TTC549 (cell line): ENCODE data around the gene BSX.

Experiments used
- FAIRE-seq: peaks from 2 replicates; lab custom pipeline; 2012; peaks lifted over from hg19 to GRCh38; lab: Jason Lieb, UNC

BSX gene

GRCh38 chr11:122981388-122982264 lies at the start of gene BSX:
BSX (minus strand) TSS chr11:122981834; CDS start chr11:122981671, 163 bp downstream.
- no peak for FAIRE-seq

- no peak for FAIRE-seq
Observed at GRCh38 chr11:123030517-123030916, 48.9 kb upstream of the BSX start.

- no peak for FAIRE-seq
Observed at GRCh38 chr11:123020968-123021367, 39.3 kb upstream of the BSX start.

- FAIRE-seq, result no peak
Observed at GRCh38 chr11:123018702-123019101, 37.1 kb upstream of the BSX start.

- FAIRE-seq, result no peak
Observed at GRCh38 chr11:123011510-123011909, 29.9 kb upstream of the BSX start.

- FAIRE-seq, result no peak
Observed at GRCh38 chr11:123006860-123007542, 25.4 kb upstream of the BSX start.

- FAIRE-seq, result no peak
Observed at GRCh38 chr11:123000721-123001120, 19.1 kb upstream of the BSX start.

- no peak for FAIRE-seq
Observed at GRCh38 chr11:122998727-122999366, 17.2 kb upstream of the BSX start.

- FAIRE-seq, result no peak
Observed at GRCh38 chr11:122995526-122995925, 13.9 kb upstream of the BSX start.

GRCh38 chr11:122984186-122985011 lies 2.8 kb upstream of the BSX start:
- FAIRE-seq, result no peak

- no peak for FAIRE-seq
Observed at GRCh38 chr11:122983438-122984185, 2.0 kb upstream of the BSX start.

- no peak for FAIRE-seq
Observed at GRCh38 chr11:122979815-122980595, 1.6 kb downstream of the BSX start.

GRCh38 chr11:122979103-122979814 lies 2.4 kb downstream of the BSX start:
- FAIRE-seq, result no peak

- FAIRE-seq, result no peak
Observed at GRCh38 chr11:122978299-122978620, 3.4 kb downstream of the BSX start.

GRCh38 chr11:122977470-122978298 lies 4.0 kb downstream of the BSX start:
- no peak for FAIRE-seq

GRCh38 chr11:122976734-122977469 lies 4.7 kb downstream of the BSX start:
- FAIRE-seq, result no peak

GRCh38 chr11:122976061-122976733 lies 5.4 kb downstream of the BSX start:
- no peak for FAIRE-seq

- FAIRE-seq, result no peak
Observed at GRCh38 chr11:122963961-122964360, 17.7 kb downstream of the BSX start.
